Endothelial cell of umbilical vein (primary cell): ENCODE measurements around the gene COG2. TPM values are rescaled to one million over a fixed set of nuclear protein-coding genes. Genes with fewer than 3 reads are reported as not detected.

Source experiments
- BruUV-seq: library from RNA; stranded (reverse); fragments of 400-500 nt; replicated peaks from 2 replicates; lab custom pipeline; 2021; lab: Mats Ljungman, UMichigan
- CTCF ChIA-PET: fragments of 300-600, 350-600 bp; sonication (Branson Sonifier 250); formaldehyde crosslinking; loops from one replicate; lab custom pipeline; 2021; ENCODE audit warnings: antibody characterized with exemption, inconsistent platforms; lab: Charles Lee
- POLR2A ChIA-PET: fragments of 300-600, 350-600 bp; sonication (Branson Sonifier 250); formaldehyde crosslinking; loops from one replicate; lab custom pipeline; 2021; ENCODE audit warnings: antibody characterized with exemption, inconsistent platforms; lab: Charles Lee
- DNase-seq: peaks from one replicate; pipeline ENCODE4 v3.0.0-alpha.2; 2011; ENCODE audit warnings: low read depth, low spot score
- FAIRE-seq: peaks from 2 replicates; lab custom pipeline; 2011; peaks lifted over from hg19 to GRCh38; lab: Jason Lieb, UNC
- H2AFZ ChIP-seq: 2 replicates; pipeline ENCODE4 v1.6.0; 2012; ENCODE audit warnings: low read depth, low read length, control low read depth, inconsistent platforms
- H3K27ac ChIP-seq: 2 replicates; pipeline ENCODE4 v1.5.1; 2011; ENCODE audit warnings: low read depth, mild to moderate bottlenecking, control low read depth, low read length, moderate library complexity; ENCODE audit not compliant: insufficient read depth
- H3K27me3 ChIP-seq, 2 experiments: 2 replicates each; pipeline versions ENCODE4 v1.6.0 to v1.6.1; 2011; ENCODE audit warnings: low read length in 2 of 2, mixed read lengths in 1 of 2; ENCODE audit not compliant: control insufficient read depth in 2 of 2, insufficient read depth in 2 of 2
- H3K36me3 ChIP-seq, 2 experiments: 2 replicates in 1 of 2; 3 replicates in 1 of 2; pipeline ENCODE4 v1.5.1; 2011; ENCODE audit warnings: low read length in 2 of 2, mild to moderate bottlenecking in 1 of 2, moderate library complexity in 1 of 2; ENCODE audit not compliant: control insufficient read depth in 2 of 2, insufficient read depth in 2 of 2; ENCODE audit errors: extremely low read depth in 1 of 2
- H3K4me1 ChIP-seq: 3 replicates; pipeline ENCODE4 v1.5.1; 2011; ENCODE audit warnings: mild to moderate bottlenecking, low read length; ENCODE audit not compliant: control insufficient read depth, insufficient read depth; ENCODE audit errors: extremely low read depth
- H3K4me2 ChIP-seq: 2 replicates; pipeline ENCODE4 v1.6.1; 2011; ENCODE audit warnings: low read length, control low read depth, mixed read lengths; ENCODE audit not compliant: insufficient read depth
- H3K4me3 ChIP-seq, 3 experiments: fragments of 200-600 bp in 1 of 3; sonication (generic), shearing (Covaris generic) in 1 of 3; replicated peaks in 1 of 3; 2 replicates each; pipeline ENCODE4 v1.5.1; 2011 to 2016; ENCODE audit warnings: control low read depth in 3 of 3, low read length in 3 of 3, mild to moderate bottlenecking in 2 of 3, inconsistent platforms in 1 of 3, low read depth in 1 of 3, moderate library complexity in 1 of 3; ENCODE audit not compliant: insufficient read depth in 1 of 3
- H3K79me2 ChIP-seq: 2 replicates; pipeline ENCODE4 v1.6.0; 2012; ENCODE audit warnings: low read length, inconsistent platforms; ENCODE audit not compliant: control insufficient read depth, insufficient read depth
- H3K9ac ChIP-seq: replicated peaks from 2 replicates; pipeline ENCODE3; 2011; ENCODE audit warnings: low read length, control low read depth; ENCODE audit not compliant: insufficient read depth; ENCODE audit errors: extremely low read depth
- H3K9me1 ChIP-seq: replicated peaks from 3 replicates; pipeline ENCODE4 v1.6.0; 2011; ENCODE audit warnings: mild to moderate bottlenecking, low read length; ENCODE audit not compliant: control insufficient read depth, insufficient read depth; ENCODE audit errors: extremely low read depth
- H3K9me3 ChIP-seq: replicated peaks from 2 replicates; pipeline ENCODE4 v1.5.1; 2012; ENCODE audit warnings: low read length, inconsistent platforms; ENCODE audit not compliant: control insufficient read depth, insufficient read depth
- H4K20me1 ChIP-seq: replicated peaks from 2 replicates; pipeline ENCODE3; 2011; ENCODE audit warnings: mild to moderate bottlenecking, low read length; ENCODE audit not compliant: control insufficient read depth, insufficient read depth; ENCODE audit errors: extremely low read depth
- CTCF ChIP-seq, 2 donors: IDR thresholded peaks; 1 replicate in 1 of 2; 2 replicates in 1 of 2; pipeline ENCODE4 v1.5.1; 2011; ENCODE audit warnings: low read length in 2 of 2, mild to moderate bottlenecking in 2 of 2, moderate library complexity in 2 of 2, control low read depth in 1 of 2, inconsistent platforms in 1 of 2, low read depth in 1 of 2; ENCODE audit not compliant: insufficient read depth in 1 of 2; ENCODE audit errors: extremely low read depth in 1 of 2
- FOS ChIP-seq: IDR thresholded peaks from 2 replicates; pipeline ENCODE4 v1.6.1; 2011; ENCODE audit warnings: mild to moderate bottlenecking, low read length, moderate library complexity, borderline replicate concordance; ENCODE audit not compliant: insufficient read depth
- JUN ChIP-seq: IDR thresholded peaks from 2 replicates; pipeline ENCODE4 v1.6.1; 2011; ENCODE audit warnings: borderline replicate concordance, low read depth; ENCODE audit not compliant: insufficient read length, insufficient read depth
- dilution Hi-C: fragments of 300-500 bp; cut with MboI; formaldehyde crosslinking; loops from one replicate; pipeline ENCODE4 v1.15.0; 2019; ENCODE audit warnings: low sequenced_read_pairs; ENCODE audit not compliant: extremely low pct_ligation_motif_present
- intact Hi-C: fragments of 100-400 bp; cut with micrococcal nuclease; formaldehyde crosslinking; loops from one replicate; pipeline ENCODE4 v1.10.0; 2022
- polyA plus RNA-seq, 4 experiments: library from polyadenylated mRNA; depleted of rRNA in 3 of 4; stranded (reverse) in 3 of 4; unstranded in 1 of 4; fragments of >200 nt; gene quantifications; 2 replicates each; pipeline versions ENCODE4 v1.2.1 to v1.2.3, GENCODE V29; 2011 to 2012; ENCODE audit warnings: missing spikeins in 1 of 4
- total RNA-seq: library from RNA; stranded (reverse); gene quantifications from 2 replicates; pipeline ENCODE4 v1.2.3, GENCODE V29; 2021

COG2 gene
- total and polyA plus RNA-seq, 2 donors (not counting 3 experiments of a cell fraction or from before 2014, with no cell fraction given): 7.6 to 24.2 TPM

DNA sequence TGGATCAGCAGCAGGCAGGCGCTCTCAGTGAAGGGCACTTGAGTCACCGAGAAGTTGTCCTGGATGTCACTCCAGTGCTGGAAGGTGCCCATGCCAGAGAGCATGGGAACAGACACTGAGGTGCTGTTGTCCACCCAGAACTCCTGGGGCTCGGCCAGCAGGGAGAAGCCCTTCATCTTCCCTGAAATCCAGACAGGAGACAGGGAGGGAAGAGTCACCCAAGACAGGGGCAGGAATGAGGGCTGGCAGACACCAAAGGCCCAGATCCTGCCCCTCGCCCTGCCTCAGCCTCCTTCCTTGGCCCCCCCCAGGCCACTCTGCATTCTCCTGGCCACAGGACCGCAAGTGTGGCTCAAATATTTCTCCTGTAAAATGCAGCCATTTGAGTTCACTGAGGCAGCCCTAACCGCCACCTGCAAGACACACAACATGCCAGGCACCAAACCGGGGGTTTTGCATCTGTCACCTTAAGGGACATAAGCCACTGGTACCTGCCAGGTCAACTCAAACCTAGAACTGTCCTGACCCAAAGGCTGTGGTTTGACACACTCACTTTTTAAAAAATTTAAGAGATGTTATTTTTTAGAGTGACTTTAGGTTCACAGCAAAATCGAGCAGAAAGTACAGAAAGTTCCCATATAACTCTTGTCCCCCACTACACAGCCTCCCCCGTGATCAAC lies 63.9 kb downstream of the COG2 start:
- FAIRE-seq (no peak), DNase-seq (no peak)
- CTCF ChIA-PET: no interaction called here
- H3K9me3 ChIP-seq: no peaks in the 10 kb centered on the region
- H3K4me1 ChIP-seq: no peaks in the 10 kb centered on the region
- H3K27ac ChIP-seq: no peak overlapping the region
- no peak overlapping the region for H2AFZ ChIP-seq
- H3K9me1 ChIP-seq: no peaks in the 10 kb centered on the region
- no peaks in the 10 kb centered on the region for H3K36me3 ChIP-seq
- dilution Hi-C loops (no loop called here), intact Hi-C loops (no loop called here)
- TF ChIP-seq FOS (no peak), CTCF (IDR thresholded peaks at IDR 0.05; ENCODE audit: extremely low read depth in 1 of 2, insufficient read depth in 1 of 2, low read depth in 1 of 2, low read length in 2 of 2) (no peak), JUN (no peak)
- POLR2A ChIA-PET: no interaction called here
- no TSS peak for BruUV-seq
- H3K79me2 ChIP-seq: no peaks in the 10 kb centered on the region
- no peaks in the 10 kb centered on the region for H4K20me1 ChIP-seq
- H3K9ac ChIP-seq: no peak overlapping the region
- H3K4me3 ChIP-seq: no peak overlapping the region
- H3K27me3 ChIP-seq: no peaks in the 10 kb centered on the region
- H3K4me2 ChIP-seq: no peak overlapping the region
